GM21390 (cell line): ENCODE measurements around the gene TOM1L2.

Source experiments
- ATAC-seq: cut with Tn5 transposase; IDR thresholded peaks from one replicate; pipeline ENCODE4 v1.9.1; 2021; ENCODE audit not compliant: unreplicated experiment

TOM1L2 gene

GRCh38 chr17:17900615-17901520, 71.3 kb downstream of the TOM1L2 start:
- no peak for ATAC-seq

- ATAC-seq, result no peak
Measured at GRCh38 chr17:17899486-17899885, 72.7 kb downstream of the TOM1L2 start.

GRCh38 chr17:17898673-17899072, 73.5 kb downstream of the TOM1L2 start:
- ATAC-seq, result no peak

GRCh38 chr17:17897442-17897841, 74.8 kb downstream of the TOM1L2 start:
- ATAC-seq, result no peak

- no peak for ATAC-seq
Measured at GRCh38 chr17:17896746-17897145, 75.5 kb downstream of the TOM1L2 start.

- ATAC-seq, result no peak
Measured at GRCh38 chr17:17893801-17894644, 78.2 kb downstream of the TOM1L2 start.

GRCh38 chr17:17892731-17893130, 79.5 kb downstream of the TOM1L2 start:
- ATAC-seq, result no peak

- ATAC-seq, result no peak
Measured at GRCh38 chr17:17892009-17892408, 80.2 kb downstream of the TOM1L2 start.

GRCh38 chr17:17890773-17891759, 81.1 kb downstream of the TOM1L2 start:
- ATAC-seq, result no peak

- ATAC-seq, result no peak
Measured at GRCh38 chr17:17889922-17890321, 82.3 kb downstream of the TOM1L2 start.

GRCh38 chr17:17888821-17889220, 83.4 kb downstream of the TOM1L2 start:
- ATAC-seq, result no peak

GRCh38 chr17:17888371-17888770, 83.8 kb downstream of the TOM1L2 start:
- ATAC-seq, result no peak

- ATAC-seq, result no peak
Measured at GRCh38 chr17:17887752-17888304, 84.4 kb downstream of the TOM1L2 start.

- ATAC-seq, result no peak
Measured at GRCh38 chr17:17886726-17887125, 85.5 kb downstream of the TOM1L2 start.

GRCh38 chr17:17886226-17886625, 86.0 kb downstream of the TOM1L2 start:
- no peak for ATAC-seq

GRCh38 chr17:17884391-17885357, 87.5 kb downstream of the TOM1L2 start:
- no peak for ATAC-seq

- ATAC-seq, result no peak
Measured at GRCh38 chr17:17883801-17884200, 88.4 kb downstream of the TOM1L2 start.

GRCh38 chr17:17882082-17882581, 90.1 kb downstream of the TOM1L2 start:
- no peak for ATAC-seq

- ATAC-seq, result no peak
Measured at GRCh38 chr17:17880577-17881196, 91.5 kb downstream of the TOM1L2 start.
